Peyer's patch (tissue), 4 donors: ENCODE measurements around the gene OS9. TPM values are rescaled to one million over a fixed set of nuclear protein-coding genes. Genes with fewer than 3 reads are reported as not detected.

ENCODE experiments used
- DNase-seq, 3 donors: peaks; one replicate each; pipeline ENCODE4 v3.0.0-alpha.2; 2017 to 2019
- H3K27ac ChIP-seq, 4 donors: fragments of 200-600 bp; sonication (generic); one replicate each; pipeline ENCODE4 v1.5.1; 2016 to 2019
- H3K27me3 ChIP-seq, 2 donors: fragments of 200-600 bp; sonication (generic); one replicate each; pipeline ENCODE4 v1.5.1; 2019
- H3K36me3 ChIP-seq, 3 donors: fragments of 200-600 bp; sonication (generic); one replicate each; pipeline ENCODE4 v1.5.1; 2016 to 2019
- H3K4me1 ChIP-seq, 4 donors: fragments of 200-600 bp; sonication (generic); one replicate each; pipeline ENCODE4 v1.5.1; 2016 to 2019
- H3K4me3 ChIP-seq, 4 donors: fragments of 200-600 bp; sonication (generic); 1 replicate in 3 of 4; 2 replicates in 1 of 4; pipeline ENCODE4 v1.5.1; 2016 to 2019; ENCODE audit warnings: mild to moderate bottlenecking in 1 of 4
- H3K9me3 ChIP-seq, 4 donors: fragments of 200-600 bp; sonication (generic); one replicate each; pipeline ENCODE4 v1.5.1; 2016 to 2019; ENCODE audit warnings: mild to moderate bottlenecking in 1 of 4
- POLR2A ChIP-seq, 2 donors: fragments of 450-650 bp; IDR thresholded peaks; one replicate each; pipeline ENCODE4 v1.5.1; 2017; ENCODE audit warnings: antibody characterized with exemption in 2 of 2, mild to moderate bottlenecking in 2 of 2, moderate library complexity in 2 of 2
- total RNA-seq, 4 donors: library from RNA; depleted of rRNA; stranded (reverse); fragments of >200 nt; gene quantifications; one replicate each; pipeline ENCODE4 v1.1.0, GENCODE V29; 2016
- TF ChIP-seq, protein P1 (sequence below), 6 experiments: fragments of 450-650 bp in 4 of 6; fragments of 200-600 bp in 2 of 6; sonication (generic) in 1 of 6; IDR thresholded peaks; one replicate each; pipeline ENCODE4 v1.5.1; 2017 to 2019; ENCODE audit warnings: antibody characterized with exemption in 6 of 6, mild to moderate bottlenecking in 3 of 6, moderate library complexity in 1 of 6

The OS9 gene
- total RNA-seq, 4 donors from 2014 or later, result 275 to 353 (median 292) TPM

DNA sequence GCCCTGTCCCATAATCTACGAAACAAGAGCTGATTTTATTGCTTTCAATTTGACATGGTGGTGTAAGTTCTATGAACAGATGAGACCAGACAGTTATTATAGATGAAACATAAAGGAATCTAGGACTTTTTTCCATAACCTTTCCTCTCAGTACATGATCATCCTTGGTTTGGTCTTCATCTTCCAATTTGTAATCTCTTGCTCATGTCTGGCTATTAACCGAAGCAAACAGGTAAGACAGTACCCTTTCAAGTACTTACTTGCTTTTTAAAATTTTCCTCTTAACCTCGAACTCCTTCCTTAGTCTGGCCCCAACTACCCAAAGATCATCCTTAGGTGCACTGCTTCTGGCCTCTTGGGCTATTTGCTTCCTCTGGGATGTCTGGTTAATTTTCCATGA is 52.1 kb downstream of the OS9 start:
- Histone ChIP-seq H3K36me3 (peaks cover 0 to 33% (median 0%) of the 10 kb centered on the region in 3 donors), H3K27ac (no peak overlapping the region), H3K4me3 (no peak overlapping the region), H3K4me1 (peaks cover 0 to 11% (median 5%) of the 10 kb centered on the region in 4 donors), H3K9me3 (no peaks in the 10 kb centered on the region), H3K27me3 (no peaks in the 10 kb centered on the region)
- no peak for DNase-seq
- TF ChIP-seq POLR2A (IDR thresholded peaks at IDR 0.05), result no peak
- TF ChIP-seq, protein P1, sequence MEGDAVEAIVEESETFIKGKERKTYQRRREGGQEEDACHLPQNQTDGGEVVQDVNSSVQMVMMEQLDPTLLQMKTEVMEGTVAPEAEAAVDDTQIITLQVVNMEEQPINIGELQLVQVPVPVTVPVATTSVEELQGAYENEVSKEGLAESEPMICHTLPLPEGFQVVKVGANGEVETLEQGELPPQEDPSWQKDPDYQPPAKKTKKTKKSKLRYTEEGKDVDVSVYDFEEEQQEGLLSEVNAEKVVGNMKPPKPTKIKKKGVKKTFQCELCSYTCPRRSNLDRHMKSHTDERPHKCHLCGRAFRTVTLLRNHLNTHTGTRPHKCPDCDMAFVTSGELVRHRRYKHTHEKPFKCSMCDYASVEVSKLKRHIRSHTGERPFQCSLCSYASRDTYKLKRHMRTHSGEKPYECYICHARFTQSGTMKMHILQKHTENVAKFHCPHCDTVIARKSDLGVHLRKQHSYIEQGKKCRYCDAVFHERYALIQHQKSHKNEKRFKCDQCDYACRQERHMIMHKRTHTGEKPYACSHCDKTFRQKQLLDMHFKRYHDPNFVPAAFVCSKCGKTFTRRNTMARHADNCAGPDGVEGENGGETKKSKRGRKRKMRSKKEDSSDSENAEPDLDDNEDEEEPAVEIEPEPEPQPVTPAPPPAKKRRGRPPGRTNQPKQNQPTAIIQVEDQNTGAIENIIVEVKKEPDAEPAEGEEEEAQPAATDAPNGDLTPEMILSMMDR (IDR thresholded peaks at IDR 0.05), result no peak

DNA sequence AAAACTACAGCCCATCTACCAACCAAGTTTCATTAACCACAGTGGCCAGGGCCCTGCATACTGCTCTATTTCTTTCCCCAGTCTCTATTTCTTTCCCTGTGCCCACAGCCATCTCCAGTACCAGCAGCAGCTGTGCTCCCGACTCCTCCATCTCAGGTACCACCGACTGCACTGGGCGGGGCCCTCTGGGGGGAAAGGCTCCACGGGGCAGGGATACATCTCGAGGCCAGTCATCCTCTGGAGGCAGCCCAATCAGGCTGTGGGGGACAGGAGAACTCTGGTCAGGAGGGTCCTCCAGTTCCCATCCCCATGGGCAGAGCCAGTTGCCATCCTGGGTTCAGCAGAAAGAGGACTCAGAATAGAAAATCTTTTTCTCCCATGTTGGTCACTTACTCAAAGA is 55.1 kb downstream of the OS9 start:
- Histone ChIP-seq H3K9me3 (no peaks in the 10 kb centered on the region), H3K27me3 (no peaks in the 10 kb centered on the region), H3K4me3 (no peak overlapping the region), H3K36me3 (peaks cover 0 to 33% (median 0%) of the 10 kb centered on the region in 3 donors), H3K27ac (no peak overlapping the region), H3K4me1 (peaks cover 0 to 22% (median 0%) of the 10 kb centered on the region in 4 donors)
- no peak for DNase-seq
- no peak for TF ChIP-seq POLR2A (IDR thresholded peaks at IDR 0.05)
- TF ChIP-seq, protein P1 (IDR thresholded peaks at IDR 0.05), result no peak

DNA sequence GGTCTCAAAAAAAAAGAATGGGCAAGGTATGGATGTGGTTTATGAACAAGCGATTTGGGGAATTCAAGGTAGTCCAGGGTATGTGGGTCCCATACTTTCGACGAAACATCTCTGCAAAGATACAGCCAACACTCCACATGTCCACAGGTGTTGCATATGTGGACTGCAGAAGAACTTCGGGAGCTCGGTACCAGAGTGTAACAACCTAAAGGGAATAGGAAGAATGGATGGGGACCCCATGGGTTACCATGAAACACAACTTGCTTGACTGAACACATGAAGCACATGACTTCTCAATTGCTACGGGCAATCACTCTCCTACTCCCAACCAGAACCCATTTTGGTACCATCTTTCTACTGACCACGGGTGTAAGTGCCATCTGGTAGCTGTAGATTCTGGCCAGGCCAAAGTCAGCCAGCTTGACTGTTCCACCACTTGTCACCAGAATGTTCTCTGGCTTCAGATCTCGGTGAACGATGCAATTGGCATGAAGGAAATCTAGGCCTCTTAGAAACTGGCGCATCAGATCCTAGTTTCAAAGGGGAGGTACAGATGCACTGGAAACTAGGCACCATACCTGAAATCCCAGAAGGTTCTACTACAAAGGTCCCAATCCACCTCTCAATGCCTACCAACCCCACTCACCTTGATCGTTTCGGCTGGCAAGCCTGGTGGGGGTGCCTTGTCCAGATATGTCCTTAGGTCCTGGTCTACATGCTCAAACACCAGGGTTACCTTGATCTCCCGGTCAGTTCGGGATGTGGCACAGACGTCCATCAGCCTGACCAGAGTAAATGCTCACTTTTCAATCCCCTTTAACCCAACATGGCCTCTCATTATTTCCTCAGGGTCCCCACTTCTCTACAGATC is 56.9 kb downstream of the OS9 start:
- H3K27ac ChIP-seq, result peak overlapping the region in 1 of 4 donors; percentile 81
- no peaks in the 10 kb centered on the region for H3K9me3 ChIP-seq
- H3K4me1 ChIP-seq, result peaks cover 0 to 26% (median 0%) of the 10 kb centered on the region in 4 donors
- TF ChIP-seq, protein P1 (IDR thresholded peaks at IDR 0.05), result no peak
- no peak for TF ChIP-seq POLR2A (IDR thresholded peaks at IDR 0.05)
- peaks cover 0 to 33% (median 0%) of the 10 kb centered on the region in 3 donors for H3K36me3 ChIP-seq
- DNase-seq, result no peak
- peak overlapping the region; percentile 49 to 70 (median 60) for H3K4me3 ChIP-seq
- H3K27me3 ChIP-seq, result no peaks in the 10 kb centered on the region

DNA sequence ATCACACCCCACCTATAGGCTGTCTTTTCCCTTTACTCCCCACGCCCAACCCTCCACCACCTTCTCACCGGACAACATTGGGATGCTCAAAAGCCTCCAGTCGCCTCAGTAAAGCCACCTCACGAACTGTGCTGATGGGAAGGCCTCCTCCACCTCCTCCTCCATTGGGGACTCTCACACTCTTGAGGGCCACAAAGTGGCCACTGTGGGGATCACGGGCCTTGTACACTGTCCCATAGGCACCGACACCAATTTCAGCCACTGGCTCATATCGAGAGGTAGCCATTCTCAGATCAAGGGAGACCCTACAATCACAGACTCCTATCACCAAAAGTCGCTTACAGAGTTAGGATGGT is 57.5 kb downstream of the OS9 start:
- Histone ChIP-seq H3K36me3 (peaks cover 0 to 33% (median 0%) of the 10 kb centered on the region in 3 donors), H3K9me3 (no peaks in the 10 kb centered on the region), H3K4me1 (peaks cover 0 to 31% (median under 1%) of the 10 kb centered on the region in 4 donors), H3K4me3 (peak overlapping the region; percentile 49 to 70 (median 60)), H3K27ac (peak overlapping the region in 3 of 4 donors; percentile 69 to 81 (median 77)), H3K27me3 (no peaks in the 10 kb centered on the region)
- no peak for DNase-seq
- TF ChIP-seq POLR2A (IDR thresholded peaks at IDR 0.05), result no peak
- TF ChIP-seq, protein P1 (IDR thresholded peaks at IDR 0.05), result no peak

DNA sequence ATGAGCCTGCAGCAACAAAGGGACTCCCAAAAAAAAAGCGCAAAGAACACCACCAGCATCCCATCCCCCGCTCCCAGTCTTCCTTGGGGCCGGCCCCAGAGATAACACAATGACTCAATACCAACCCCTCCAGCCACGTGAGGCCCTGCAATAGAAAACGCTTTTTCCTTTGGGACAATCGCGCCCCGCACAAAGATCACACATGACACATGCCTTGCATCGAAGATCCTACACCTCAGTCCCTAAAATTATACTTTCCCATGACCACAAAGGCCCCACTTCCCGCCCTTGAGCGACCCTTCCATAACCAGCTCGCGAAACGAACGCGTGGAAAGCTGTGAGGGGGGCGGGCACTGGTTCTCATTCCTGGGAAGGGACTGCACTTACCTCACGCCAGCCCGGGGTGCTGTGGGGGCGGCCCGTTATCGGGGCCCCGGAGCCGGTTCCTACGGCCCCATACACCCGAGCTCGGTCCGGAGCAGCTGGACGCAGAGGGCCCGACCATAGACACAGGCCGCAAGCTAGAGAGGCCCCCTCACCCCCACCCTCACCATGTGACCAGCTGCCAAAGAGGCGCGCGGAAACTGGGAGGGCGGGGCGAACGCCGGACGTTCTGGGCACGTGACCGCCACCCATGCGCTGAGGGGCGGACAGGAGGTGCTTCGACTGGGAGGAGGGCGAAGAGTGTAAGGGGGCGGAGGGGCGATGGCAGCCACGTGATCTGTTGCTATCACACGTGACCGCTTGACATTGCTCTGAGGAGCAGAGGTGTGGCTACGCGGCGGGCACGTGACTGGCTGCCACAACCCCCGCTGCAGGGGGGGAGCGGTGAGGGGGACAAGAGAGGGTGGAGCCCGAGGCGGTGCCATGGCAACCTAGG is 58.1 kb downstream of the OS9 start, which contains the start of gene CDK4:
TSS of gene CDK4 (minus strand) at position 523 of the 880 bp plus-strand sequence. CDS start 593 bp downstream, outside the sequence.
- Histone ChIP-seq H3K9me3 (no peaks in the 10 kb centered on the region), H3K4me1 (peaks cover 0 to 37% (median 4%) of the 10 kb centered on the region in 4 donors), H3K27ac (peak within 1 kb of the TSS; percentile 69 to 81 (median 78)), H3K27me3 (no peaks in the 10 kb centered on the region), H3K4me3 (peak within 1 kb of the TSS; percentile 49 to 70 (median 60)), H3K36me3 (peaks cover 0 to 27% (median 0%) of the 10 kb centered on the region in 3 donors)
- TF ChIP-seq POLR2A (IDR thresholded peaks at IDR 0.05), result peak; percentile 35 to 52
- TF ChIP-seq, protein P1 (IDR thresholded peaks at IDR 0.05), result peak in 2 of 6 experiments; percentile 1
- DNase-seq, result peak; percentile 98 to 100 (median 100)
